AG04450 (cell line): ENCODE measurements around the gene CLNK. TPM values are rescaled to one million over a fixed set of nuclear protein-coding genes. Genes with fewer than 3 reads are reported as not detected.

Experiments
- CTCF ChIA-PET: fragments of 300-600, 350-600 bp; formaldehyde crosslinking; extraction: SDS; loops from one replicate; lab custom pipeline; 2022; ENCODE audit warnings: antibody characterized with exemption, inconsistent platforms; lab: Charles Lee
- POLR2A ChIA-PET: fragments of 350-600 bp; formaldehyde crosslinking; extraction: SDS; loops from one replicate; lab custom pipeline; 2021; ENCODE audit warnings: antibody characterized with exemption, inconsistent platforms; lab: Yijun Ruan, JAX
- DNase-seq: peaks from one replicate; pipeline ENCODE4 v3.0.0-alpha.2; 2011; ENCODE audit warnings: low read depth, low spot score
- H3K27ac ChIP-seq: one replicate; pipeline ENCODE4 v1.5.1; 2012; ENCODE audit warnings: low read depth, low read length, control low read depth
- H3K27me3 ChIP-seq: one replicate; pipeline ENCODE4 v1.6.0; 2012; ENCODE audit warnings: low read length; ENCODE audit not compliant: control insufficient read depth, insufficient read depth
- H3K4me3 ChIP-seq: 2 replicates; pipeline ENCODE4 v1.5.1; 2011; ENCODE audit warnings: mild to moderate bottlenecking, low read depth, low read length, control low read depth
- H3K9me3 ChIP-seq: 2 replicates; pipeline ENCODE4 v1.5.1; 2012; ENCODE audit warnings: low read length; ENCODE audit not compliant: control insufficient read depth, insufficient read depth
- CTCF ChIP-seq: IDR thresholded peaks from 2 replicates; pipeline ENCODE4 v1.5.1; 2011; ENCODE audit warnings: low read depth, low read length, control low read depth, inconsistent platforms
- polyA plus RNA-seq: library from polyadenylated mRNA; depleted of rRNA; stranded (reverse); fragments of >200 nt; gene quantifications from 2 replicates; pipeline ENCODE4 v1.2.3, GENCODE V29; 2011

The CLNK gene
- polyA plus RNA-seq, 1 experiment, result not detected

GRCh38 chr4:10454121-10454520 lies 230.4 kb downstream of the CLNK start:
- POLR2A ChIA-PET, result no interaction called here
- CTCF ChIA-PET, result no interaction called here

GRCh38 chr4:10448991-10449390 lies 235.6 kb downstream of the CLNK start:
- no peaks in the 10 kb centered on the region for H3K27me3 ChIP-seq
- POLR2A ChIA-PET, result no interaction called here
- no peak overlapping the region for H3K27ac ChIP-seq
- H3K4me3 ChIP-seq, result no peak overlapping the region
- CTCF ChIA-PET, result no interaction called here
- no peak for DNase-seq
- peaks cover 12% of the 10 kb centered on the region; the same call in 1 of the 2 replicates for H3K9me3 ChIP-seq
- TF ChIP-seq CTCF, result no peak

More at GRCh38 chr4:10454121-10454520, 230.4 kb downstream of the CLNK start:
- peaks cover 13% of the 10 kb centered on the region for H3K9me3 ChIP-seq
- no peak for DNase-seq
- H3K27me3 ChIP-seq, result no peaks in the 10 kb centered on the region
- TF ChIP-seq CTCF, result no peak
- no peak overlapping the region for H3K4me3 ChIP-seq
- no peak overlapping the region for H3K27ac ChIP-seq

- H3K9me3 ChIP-seq, result peaks cover 21% of the 10 kb centered on the region; the same call in 1 of the 2 replicates
- H3K27ac ChIP-seq, result no peak overlapping the region
- no peak for TF ChIP-seq CTCF
- no peaks in the 10 kb centered on the region for H3K27me3 ChIP-seq
- DNase-seq, result no peak
- no peak overlapping the region for H3K4me3 ChIP-seq
- CTCF ChIA-PET, result no interaction called here
- POLR2A ChIA-PET, result no interaction called here
These were observed 241.6 kb downstream of the CLNK start for GRCh38 chr4:10442976-10443375.

GRCh38 chr4:10441512-10441911 lies 243.1 kb downstream of the CLNK start:
- POLR2A ChIA-PET, result no interaction called here
- H3K27ac ChIP-seq, result no peak overlapping the region
- H3K9me3 ChIP-seq, result peaks cover 15% of the 10 kb centered on the region; the same call in 1 of the 2 replicates
- TF ChIP-seq CTCF, result no peak
- H3K27me3 ChIP-seq, result no peaks in the 10 kb centered on the region
- H3K4me3 ChIP-seq, result no peak overlapping the region
- DNase-seq, result no peak
- CTCF ChIA-PET, result interaction anchor here (1.2 kb wide), 1 partner anchor 20 kb away, joined by 5 read pairs; no protein-coding TSS in a partner anchor

GRCh38 chr4:10438924-10439323 lies 245.6 kb downstream of the CLNK start:
- DNase-seq, result no peak
- Histone ChIP-seq H3K9me3 (peaks cover 9% of the 10 kb centered on the region; the same call in 1 of the 2 replicates), H3K27me3 (no peaks in the 10 kb centered on the region), H3K27ac (no peak overlapping the region), H3K4me3 (no peak overlapping the region)
- ChIA-PET CTCF (interaction anchor here (0.9 kb wide), 1 partner anchor 22 kb away, joined by 3 read pairs; no protein-coding TSS in a partner anchor), POLR2A (no interaction called here)
- TF ChIP-seq CTCF, result no peak
